DMS53 treated with DMSO at 0.1 percent for 48 hours (cell line): ENCODE data around the gene WNT3.
"Not testable (repeated sequence)": the region's sequence is repeated elsewhere in the genome, so short reads cannot be mapped to it uniquely, and the experiment has no call there.

Experiments used
- DNase-seq: peaks from one replicate; lab custom pipeline; 2025; ENCODE audit not compliant: unreplicated experiment; lab: John Stamatoyannopoulos, UW

The WNT3 gene

DNA sequence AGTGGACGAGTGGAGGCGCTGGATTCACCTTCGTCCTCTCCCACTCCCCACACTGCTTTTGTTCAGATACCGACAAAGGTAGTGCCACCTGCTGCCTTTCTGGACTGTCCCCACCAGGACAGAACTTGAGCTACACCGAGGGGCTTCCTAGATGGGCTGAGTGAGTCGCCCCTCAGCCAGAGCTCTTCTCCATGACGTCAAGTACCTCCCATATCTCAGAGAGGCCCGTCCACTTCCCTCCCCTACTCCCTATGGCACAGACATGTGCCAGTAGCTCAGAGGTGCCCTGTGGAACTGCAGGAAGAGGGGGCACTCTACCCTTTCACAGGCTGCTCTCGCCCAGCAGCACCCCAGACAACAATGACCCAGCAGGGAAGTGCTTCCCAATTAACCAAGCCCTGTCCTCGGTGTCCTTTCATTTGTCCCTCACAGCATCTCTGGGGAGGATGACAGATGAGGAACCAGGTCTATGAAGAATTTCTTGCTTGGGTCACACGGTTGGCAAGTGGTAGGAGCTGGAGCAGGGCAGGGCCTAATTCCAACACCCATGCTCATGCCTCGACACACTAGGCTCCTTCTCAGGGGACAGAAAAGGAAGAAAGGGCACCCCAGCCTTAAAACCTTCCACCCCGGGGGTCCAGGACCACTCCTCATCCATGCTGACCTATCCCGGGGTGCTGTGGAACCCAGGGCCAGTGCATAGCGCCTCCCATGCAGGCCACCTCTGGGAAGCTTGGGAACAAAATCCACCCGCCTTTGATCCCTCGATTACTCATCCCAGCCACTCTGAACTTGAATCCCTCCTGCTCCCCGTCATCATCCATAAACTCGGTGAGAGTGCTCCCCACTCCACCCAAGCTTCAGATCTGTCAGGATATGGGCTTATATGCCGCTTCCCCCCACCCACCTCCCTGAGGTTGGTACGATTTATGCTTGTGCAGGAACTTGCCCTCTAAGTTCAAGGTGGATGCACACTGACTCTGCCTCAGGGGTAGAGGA is 51.7 kb downstream of the WNT3 start:
- DNase-seq, result no peak

DNA sequence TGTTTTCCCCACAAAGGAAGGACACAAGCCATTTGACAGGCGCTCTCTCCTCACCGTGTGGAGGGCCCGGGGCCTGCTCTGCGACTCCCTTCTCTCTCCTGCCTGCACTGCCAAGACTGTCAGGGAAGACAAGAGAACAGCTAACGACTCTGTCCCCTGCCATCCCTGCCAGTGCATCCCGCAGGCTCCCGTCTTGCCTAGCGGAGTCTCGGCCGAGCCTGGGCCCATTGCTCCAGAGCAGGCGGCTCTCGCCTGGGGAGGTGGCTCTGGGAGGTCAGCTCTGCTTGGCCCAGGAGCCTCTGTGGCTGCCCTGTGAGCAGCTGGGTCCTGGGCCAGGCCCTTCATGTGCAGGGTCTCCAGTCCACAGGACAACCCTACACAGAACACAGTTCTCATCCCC is 53.0 kb downstream of the WNT3 start:
- DNase-seq, result no peak

DNA sequence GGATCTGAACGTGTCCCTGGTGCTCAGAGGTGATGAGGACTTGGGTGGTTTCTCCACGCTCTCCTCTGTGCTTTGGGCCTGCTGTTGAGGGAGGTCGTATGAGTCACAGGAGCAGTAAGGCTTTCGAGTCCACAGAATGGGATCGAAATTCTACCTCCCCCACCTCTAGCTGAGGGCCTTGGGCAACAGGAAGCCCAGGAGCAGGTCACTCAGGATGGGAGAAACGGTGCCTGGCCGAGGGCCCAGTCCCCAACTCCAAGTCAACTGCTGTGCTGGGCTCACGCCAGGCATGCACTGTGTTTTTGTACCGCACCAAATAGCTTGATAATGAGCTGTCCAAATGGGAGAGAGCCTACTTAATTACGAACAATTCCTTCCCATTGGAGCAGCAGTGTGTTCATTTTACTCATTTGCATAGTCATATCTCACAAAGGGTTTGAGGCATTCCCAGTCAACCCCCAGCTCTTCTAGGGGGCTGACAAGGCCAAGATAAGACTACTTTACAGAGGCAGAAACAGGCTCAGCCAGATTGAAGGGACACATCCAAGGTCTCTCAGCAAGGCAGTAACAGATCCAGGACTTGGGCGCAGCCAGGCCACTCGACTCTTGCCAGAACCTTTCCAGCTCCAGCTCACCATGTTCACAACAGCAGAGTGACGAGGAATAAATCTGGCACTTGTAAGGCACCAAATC is 53.6 kb downstream of the WNT3 start:
- no peak for DNase-seq

DNA sequence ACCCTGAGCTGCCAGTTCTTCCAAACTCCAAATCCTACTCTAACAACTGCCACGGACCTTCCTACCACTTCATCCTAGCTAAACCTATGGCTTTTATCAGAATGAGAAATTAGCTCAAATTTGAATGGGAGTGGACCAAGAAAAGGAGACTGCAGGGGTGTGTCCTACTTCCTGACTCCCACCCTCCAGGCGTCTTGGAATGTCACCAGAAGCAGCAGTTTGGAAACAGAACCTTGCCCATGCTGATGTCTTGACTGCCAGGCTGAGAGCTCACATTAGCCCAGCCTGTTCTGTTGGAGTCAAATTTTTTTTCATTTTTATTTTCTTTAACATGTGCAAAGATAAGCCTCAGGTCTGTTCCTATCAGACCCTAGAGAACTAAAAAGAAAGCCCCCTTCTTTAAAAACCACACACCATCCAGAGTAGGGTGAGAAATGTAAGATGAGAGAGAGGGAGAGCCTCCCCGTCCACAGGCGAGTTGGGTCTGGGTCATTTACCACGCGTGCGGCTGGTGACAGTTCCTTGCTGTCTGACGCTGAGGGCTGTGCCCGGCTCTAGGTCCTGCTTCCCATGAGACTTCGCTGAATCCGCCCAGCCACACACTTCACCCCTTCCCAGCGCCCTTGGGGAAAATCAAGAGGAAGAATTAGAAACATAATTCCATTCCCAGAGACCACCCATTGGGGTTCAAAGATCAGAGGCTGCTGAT is 54.3 kb downstream of the WNT3 start:
- DNase-seq, result no peak

DNA sequence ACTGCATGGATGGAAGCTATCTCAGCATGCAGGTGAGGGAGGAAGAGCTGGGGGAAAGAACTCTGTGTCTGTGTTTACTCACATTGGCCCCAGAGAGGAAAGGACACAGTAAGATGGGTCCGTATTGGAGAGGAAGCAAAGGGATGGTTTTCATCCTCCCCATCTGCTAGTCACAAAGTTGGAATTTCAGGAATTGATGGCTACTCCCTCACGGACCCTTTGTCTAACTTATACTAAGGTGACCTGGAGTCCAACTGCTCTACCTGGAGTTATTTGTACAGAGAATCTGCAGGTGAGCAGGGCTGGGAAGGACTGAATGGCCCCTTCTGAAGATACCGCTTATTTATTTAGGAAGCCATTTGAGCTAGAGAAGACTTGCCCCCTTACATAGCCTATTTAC is 55.1 kb downstream of the WNT3 start:
- DNase-seq, result no peak

DNA sequence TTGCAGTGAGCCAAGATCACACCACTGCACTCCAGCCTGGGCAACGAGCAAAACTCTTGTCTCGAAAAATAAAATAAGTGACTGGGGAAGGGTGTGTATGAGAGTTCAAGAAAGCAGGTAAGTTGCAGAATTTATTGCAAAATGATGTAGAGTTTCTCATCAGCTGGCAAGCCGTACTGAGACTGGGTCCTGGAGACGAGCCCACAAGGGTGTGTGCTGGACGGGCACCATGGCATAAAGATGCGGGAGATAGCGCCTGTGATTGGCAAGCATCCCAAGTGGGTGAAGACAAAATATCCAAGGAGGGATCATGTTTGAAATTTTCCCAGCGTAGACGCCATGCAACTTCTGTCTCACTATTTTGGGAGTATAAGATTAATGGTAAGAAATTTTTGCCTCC is 59.4 kb downstream of the WNT3 start:
- DNase-seq, result no peak

DNA sequence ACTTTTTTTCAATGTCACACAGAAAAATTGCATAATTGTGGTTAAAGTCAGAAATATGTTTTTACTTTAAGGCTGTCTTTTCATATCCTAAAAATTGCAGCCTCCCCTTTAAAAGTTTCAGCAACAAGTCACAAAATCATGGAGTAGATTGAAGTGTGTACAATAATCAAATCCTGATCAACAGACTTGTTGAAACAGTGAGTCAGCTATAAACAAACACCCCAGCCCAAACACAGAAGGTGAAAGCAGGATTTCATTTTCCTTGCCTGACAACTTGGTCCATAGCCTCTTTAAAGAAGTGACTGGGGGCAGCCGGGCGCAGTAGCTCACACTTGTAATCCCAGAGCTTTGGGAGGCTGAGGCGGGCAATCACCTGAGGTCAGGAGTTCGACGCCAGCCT is 59.9 kb downstream of the WNT3 start:
- DNase-seq, result peak; percentile 89

DNA sequence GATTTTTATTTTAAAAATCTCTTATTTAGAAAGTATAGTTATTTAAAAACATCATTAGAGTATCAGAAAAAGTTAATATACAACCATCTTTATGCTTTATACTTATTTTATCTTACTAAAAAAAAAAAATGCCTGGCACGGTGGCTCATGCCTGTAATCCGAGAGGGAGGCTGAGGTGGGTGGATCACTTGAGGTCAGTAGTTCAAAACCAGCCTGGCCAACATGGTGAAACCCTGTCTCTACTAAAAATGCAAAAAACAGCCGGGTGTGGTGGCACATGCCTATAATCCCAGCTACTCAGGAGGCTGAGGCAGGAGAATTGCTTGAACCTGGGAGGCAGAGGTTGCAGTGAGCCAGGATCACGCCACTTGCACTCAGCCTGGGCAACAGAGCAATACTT is 60.9 kb downstream of the WNT3 start:
- DNase-seq, result not testable (repeated sequence)

DNA sequence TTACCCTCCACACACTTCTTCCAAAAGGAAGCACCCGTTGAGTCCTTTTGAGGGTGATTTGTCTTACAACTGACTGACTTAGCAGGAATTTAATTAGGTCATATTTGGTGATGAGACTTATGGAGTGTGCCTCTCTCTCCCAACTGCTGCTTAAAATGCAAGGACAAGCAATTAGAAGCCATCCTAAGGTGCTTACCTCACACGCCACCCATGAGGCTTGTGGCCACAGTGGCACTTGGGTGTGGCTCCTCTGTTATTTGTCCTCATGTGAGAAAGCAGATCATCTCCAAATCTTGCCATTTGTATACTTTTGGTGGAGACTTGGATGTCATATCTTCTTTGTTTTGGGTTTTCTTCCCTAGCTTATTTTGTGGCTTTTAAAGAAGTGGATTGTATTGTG is 61.6 kb downstream of the WNT3 start:
- DNase-seq, result no peak

DNA sequence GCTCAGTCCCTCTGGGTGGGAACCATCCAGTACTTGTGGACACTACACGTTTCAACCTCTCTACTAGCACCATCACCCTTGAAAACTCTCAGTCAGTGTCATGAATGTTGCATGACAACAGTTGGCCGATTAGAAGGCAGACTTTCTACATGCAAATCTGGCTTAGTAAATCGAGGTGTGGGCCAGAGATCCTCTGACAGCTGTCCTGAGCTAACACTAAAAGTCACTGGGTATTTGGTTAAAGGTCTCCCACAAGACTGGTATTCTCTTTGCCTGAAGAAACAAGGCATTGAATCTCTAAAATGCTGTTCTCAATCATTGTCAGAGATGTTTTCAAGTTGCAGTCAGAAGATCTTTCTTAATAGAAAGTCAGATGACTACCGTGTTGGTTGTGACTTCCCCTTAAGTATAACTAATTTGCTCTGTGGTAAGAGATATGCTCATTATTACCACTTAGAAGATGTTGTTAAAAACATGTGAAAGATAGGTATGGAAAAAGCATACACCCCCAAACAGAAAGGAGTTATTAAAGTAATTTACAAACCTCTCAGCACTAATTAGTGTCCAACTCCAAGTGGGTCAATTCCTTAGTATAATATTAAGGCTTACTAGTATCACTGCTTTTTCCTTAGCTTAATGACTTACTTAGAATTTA is 62.3 kb downstream of the WNT3 start:
- DNase-seq, result no peak

DNA sequence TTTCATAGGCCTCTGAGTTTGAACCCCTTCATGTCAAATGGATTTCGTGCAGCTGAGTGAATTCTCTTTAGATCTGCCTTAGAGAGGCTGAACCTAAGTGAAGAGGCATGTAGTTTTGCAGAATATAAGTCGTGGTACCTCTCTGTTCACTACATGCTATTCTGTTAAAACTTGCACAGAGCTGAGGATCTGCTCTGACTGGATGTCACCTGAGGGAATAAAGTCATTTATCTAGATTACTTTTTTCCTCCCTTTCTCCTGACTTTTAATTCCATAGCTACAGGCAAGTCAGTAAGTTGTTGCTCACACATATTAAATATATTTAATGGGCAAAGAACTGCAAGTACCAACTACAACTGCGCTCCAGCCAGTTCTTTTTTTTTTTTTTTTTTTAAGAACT is 64.7 kb downstream of the WNT3 start:
- DNase-seq, result no peak

DNA sequence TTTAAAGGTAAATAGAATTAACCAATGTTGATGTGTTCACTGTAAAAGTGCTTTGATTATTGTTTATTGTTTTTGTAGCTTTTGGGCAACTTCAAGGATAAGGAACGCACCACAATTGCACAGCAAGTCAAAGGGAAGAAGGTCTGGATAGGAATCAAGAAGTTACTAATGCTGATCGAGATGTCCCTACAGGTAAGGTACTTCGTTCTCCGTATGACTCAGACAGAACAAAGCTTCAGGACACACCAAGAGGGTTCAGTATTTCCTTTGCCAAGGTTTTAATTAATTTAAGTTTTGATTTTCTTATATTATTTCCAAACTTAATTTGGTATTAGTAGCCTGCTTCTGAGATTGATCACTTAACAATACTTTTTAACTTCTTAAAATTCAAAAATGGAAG is 67.1 kb downstream of the WNT3 start:
- no peak for DNase-seq

DNA sequence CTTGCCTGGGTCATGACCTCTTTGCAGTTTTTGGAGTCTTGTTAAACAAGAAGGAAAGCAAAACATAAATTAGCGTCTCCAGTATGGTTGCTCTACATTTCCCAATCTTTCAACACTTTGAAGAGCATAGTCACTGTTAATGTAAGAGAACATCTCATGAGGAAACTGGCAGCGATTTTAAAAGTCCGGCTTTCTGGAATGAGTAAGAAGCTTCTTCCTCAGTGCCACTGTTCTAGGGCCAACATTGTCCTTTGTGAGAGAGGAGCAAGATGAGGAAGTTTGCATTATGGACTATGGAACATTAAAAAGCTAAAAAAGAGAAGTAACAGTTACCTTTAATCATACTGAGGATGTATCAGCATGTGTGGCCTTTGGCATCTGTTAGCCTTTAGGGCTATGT is 73.1 kb downstream of the WNT3 start:
- no peak for DNase-seq

DNA sequence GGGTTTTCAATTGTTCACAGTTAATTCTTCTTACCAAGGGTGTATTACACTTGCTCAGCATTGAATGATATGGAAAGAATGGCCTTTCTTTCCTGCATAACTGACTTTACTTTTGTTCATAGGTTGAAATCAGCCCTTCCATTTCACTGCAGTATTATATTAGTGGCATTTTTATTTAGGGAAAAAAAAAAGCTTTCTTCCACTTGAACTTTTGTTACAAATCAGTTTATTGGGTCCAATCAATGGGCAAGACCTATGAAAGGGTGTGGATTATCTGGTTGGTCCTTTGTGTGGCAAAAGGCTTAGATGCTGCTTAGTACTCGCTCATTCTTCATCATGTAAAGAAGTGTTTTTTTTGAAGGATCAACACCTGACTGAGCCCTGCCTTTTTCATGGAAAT is 74.1 kb downstream of the WNT3 start:
- no peak for DNase-seq

DNA sequence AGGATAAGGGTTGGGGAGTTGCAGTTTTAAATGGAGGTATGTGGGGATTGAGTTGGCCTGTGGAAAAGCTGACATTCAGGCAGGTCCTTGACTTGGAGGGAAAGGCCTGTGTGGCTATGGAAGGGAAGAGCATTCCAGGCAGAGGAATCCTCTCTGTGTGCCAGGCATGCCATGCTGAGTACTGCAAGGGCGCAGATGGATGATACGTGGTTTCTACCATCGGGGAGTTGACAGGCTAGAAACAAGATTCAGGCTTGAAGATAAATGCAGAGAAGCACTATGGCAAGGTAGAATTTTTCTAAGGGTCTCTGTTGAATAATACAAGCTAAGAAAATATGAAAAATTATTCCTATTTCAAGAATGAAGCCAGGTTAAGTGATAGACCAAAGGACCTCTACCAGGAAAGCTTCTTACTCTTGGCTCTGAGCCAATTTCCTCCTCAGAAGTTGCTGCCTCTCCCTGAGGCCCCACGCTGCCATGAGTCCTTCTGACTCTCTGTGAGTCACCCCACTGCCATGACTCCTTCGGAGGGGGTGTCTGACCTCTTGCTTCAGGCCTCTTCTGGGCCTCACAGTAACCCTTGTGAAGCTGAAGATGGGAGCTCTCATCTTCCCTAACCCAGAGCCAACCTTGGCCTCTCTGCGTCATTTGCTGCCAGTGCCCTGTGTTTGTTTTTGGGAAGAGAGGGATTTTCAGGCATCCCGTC is 75.8 kb downstream of the WNT3 start:
- peak; percentile 62 for DNase-seq

DNA sequence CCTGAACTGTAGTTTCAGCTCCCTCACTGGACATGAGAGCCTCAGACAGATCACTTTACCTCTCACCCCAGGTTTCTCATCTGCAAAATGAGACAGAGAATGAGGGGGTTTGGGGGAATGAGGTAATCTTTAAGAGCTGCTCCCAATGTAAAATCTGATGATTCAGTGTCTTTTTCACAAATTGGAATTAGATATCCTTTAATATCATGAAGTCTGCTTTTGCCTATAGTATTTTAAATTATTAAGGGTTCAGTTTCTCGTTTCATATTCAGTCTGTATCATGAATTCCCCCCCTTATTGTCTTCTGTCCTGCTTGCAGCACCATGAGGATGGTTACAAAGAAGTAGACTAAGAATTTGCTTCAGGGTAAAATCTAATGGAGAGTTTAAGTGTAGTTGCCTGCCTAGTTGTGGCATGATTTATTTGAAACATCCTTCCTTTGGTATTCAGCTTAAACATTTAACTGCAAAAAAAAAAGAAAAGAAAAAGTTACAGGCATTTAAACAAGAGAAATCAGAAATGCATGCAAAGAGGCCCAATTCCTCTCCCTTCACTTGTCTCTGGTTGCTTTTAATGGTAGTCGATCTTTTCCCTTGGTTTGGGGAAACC is 77.3 kb downstream of the WNT3 start:
- DNase-seq, result no peak

DNA sequence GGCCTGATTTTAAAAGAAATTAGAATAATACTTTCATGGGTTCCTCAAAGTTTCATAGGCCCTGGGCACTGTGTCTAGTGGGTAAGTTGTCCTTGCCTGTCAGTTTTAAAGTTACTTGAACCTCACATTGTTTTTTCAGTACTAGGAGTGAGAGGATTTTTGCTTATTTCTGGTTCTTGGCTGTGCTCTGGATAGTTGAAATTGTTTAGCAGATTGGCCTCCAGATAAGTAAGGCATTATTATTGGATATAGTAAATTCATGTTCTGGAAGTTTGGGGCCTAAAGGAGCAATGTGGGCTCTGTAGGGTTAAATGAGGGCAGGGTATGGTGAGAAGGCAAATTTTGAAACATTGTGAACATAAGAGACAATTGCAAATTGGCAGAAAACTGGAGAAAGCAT is 78.5 kb downstream of the WNT3 start:
- DNase-seq, result no peak

DNA sequence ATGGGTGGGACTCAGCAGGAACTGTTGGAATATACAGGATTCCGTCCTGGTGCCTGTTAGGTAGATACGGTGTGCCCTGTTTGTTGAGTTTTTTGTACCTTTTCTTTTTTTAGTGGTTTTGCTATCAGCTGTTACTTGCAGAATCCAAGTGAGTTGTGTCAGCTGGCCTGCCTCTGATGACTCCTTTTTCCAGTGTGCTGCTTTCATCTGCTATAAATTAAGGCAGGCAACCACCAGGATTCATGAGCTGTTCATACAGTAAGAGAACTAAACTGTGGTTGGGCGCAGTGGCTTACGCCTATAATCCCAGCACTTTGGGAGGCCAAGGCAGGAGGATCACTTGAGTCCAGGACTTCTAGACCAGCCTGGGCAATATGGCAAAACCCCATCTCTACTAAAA is 79.9 kb downstream of the WNT3 start:
- DNase-seq, result no peak

DNA sequence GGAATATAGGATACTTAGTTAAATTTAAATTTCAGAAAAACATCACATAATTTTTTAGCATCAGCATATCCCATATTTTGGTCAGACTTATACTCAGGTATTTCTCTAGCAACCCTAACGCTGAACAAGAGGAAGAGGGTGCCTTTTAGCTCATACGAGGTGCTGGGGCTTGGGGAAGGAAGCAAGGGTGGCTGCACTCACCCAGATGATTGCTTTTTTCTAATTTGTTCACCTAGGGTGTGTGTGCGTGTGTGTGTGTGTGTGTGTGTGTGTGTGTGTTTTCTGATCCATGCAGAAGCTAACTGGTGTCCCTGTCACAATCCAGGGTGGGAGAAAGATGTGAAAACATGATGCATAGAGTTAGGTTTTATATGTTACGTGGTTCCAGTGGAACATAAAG is 81.2 kb downstream of the WNT3 start:
- no peak for DNase-seq

DNA sequence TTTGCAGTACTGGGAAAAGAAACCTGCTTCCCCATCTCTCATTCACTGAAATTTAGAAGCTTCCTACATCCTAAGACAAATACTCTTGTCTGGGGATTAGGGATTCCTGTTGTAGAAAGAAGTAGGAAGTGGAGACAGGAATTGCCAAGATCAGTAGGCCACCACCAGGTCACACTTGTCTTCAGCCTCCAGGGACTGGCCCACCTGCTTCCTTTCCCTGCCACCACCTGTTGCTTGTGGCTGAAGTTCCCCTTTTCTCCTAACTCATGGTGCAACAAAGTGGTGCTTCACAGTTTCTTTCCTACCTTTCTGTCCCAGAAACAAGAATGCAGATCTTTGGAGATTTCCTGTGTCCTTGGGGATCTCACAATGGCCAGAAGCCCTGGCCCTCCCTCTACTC is 82.4 kb downstream of the WNT3 start:
- DNase-seq, result no peak
